ENCODE measurements around the gene ZBTB11. TPM values are rescaled to one million over a fixed set of nuclear protein-coding genes. Genes with fewer than 3 reads are reported as not detected.
A peak's percentile ranks its signal among the peaks of the same experiment; 100 is the strongest.
"Not testable (repeated sequence)": the region's sequence is repeated elsewhere in the genome, so short reads cannot be mapped to it uniquely, and the experiment has no call there.

The ZBTB11 gene
- polyA plus RNA-seq, 4 donors, result 20.7 to 25.2 (median 23.9) TPM

GRCh38 chr3:101646726-101647125 is 30.2 kb downstream of the ZBTB11 start:
- no peak for DNase-seq (ENCODE audit: low read depth in 4 of 4, low spot score in 3 of 4)

- DNase-seq (ENCODE audit: low read depth in 4 of 4, low spot score in 3 of 4), result no peak
Observed at GRCh38 chr3:101643861-101644613, 32.9 kb downstream of the ZBTB11 start.

GRCh38 chr3:101643009-101643844 is 33.7 kb downstream of the ZBTB11 start:
- no peak for DNase-seq (ENCODE audit: low read depth in 4 of 4, low spot score in 3 of 4)

- no peak for DNase-seq (ENCODE audit: low read depth in 4 of 4, low spot score in 3 of 4)
Observed at GRCh38 chr3:101642441-101642840, 34.5 kb downstream of the ZBTB11 start.

- not testable (repeated sequence) for DNase-seq (ENCODE audit: low read depth in 4 of 4, low spot score in 3 of 4)
Observed at GRCh38 chr3:101641397-101642115, 35.4 kb downstream of the ZBTB11 start.

- no peak for DNase-seq (ENCODE audit: low read depth in 4 of 4, low spot score in 3 of 4)
Observed at GRCh38 chr3:101640256-101640655, 36.7 kb downstream of the ZBTB11 start.

DNA sequence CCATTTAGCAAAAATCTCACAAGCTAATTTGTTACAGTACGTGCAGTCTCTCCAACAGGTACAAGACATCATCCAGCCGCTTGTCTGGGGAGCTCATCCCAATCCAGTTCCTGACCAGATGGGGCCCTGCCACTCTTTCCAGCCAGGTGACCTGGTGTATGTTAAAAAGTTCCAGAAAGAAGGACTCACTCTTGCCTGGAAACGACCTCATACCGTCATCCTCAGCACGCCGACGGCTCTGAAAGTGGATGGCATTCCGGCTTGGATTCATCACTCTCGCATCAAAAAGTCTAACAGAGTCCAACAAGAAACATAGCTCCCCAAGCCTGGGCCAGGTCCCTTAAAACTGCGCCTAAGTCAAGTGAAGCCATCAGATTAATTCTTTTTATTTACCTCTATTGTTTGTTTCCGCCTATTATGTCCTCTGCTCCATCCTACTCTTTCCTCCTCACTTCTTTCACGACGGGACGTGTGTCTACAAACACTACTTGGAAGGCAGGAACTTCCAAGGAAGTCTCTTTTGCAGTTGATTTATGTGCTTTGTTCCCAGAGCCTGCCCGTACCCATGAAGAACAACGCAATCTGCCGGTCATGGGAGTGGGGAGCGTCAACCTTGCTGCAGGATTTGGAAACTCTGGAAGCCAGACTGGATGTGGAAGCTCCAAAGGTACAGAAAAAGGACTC is 37.5 kb downstream of the ZBTB11 start:
- DNase-seq (ENCODE audit: low read depth in 4 of 4, low spot score in 3 of 4), result no peak

DNA sequence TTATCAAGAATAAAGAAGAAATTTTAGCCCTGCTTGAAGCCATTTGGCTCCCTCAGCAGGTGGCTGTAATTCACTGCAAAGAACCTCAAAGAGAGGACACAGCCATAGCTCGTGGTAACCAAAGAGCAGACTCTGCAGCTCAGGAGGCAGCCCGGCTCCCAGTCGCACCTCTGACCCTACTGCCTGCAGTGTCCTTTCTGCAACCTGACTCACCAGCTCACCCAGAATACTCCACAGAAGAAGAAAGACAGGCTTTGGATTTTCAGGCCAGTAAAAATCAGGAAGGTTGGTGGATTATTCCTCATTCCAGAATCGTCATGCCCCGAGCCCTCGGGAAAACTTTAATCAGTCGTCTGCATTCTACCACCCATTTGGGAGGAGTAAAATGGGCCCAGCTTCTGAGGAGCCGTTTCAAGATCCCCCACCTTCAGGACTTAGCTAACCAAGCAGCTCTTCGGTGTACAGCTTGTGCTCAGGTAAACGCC is 38.6 kb downstream of the ZBTB11 start:
- DNase-seq (ENCODE audit: low read depth in 4 of 4, low spot score in 3 of 4), result no peak

GRCh38 chr3:101637451-101637850 is 39.5 kb downstream of the ZBTB11 start:
- DNase-seq (ENCODE audit: low read depth in 4 of 4, low spot score in 3 of 4), result no peak

GRCh38 chr3:101635954-101636798 is 40.8 kb downstream of the ZBTB11 start:
- DNase-seq (ENCODE audit: low read depth in 4 of 4, low spot score in 3 of 4), result peak; percentile 5 to 8 (median 6)

- no peak for DNase-seq (ENCODE audit: low read depth in 4 of 4, low spot score in 3 of 4)
Observed at GRCh38 chr3:101635345-101635744, 41.6 kb downstream of the ZBTB11 start.

DNA sequence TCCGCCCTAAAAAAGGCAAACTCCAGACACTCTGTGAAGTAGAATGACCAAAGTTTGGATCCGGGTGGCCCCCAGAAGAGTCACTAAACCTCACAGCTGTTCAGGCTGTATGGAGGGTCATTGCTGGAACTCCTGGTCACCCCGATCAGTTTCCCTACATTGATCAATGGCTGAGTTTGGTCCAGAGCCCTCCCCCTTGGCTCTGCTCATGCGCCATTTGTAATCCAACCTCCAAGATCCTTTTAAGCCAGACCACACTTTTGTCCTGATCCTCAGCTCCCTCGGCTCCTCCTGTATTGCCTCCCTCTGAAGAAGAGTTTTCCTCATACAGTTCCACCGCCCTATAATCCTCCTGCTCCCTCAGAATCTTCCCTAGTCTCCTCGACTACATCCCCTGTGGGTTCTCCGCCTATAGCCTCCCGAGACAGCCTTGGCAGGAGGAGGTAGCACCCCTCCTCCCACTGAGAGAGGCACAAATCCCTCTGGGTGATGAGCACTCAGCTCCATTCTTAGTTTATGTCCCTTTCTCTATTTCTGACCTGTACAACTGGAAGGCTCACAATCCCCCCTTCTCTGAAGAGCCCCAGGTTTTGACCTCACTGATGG is 42.2 kb downstream of the ZBTB11 start:
- DNase-seq (ENCODE audit: low read depth in 4 of 4, low spot score in 3 of 4), result no peak

DNA sequence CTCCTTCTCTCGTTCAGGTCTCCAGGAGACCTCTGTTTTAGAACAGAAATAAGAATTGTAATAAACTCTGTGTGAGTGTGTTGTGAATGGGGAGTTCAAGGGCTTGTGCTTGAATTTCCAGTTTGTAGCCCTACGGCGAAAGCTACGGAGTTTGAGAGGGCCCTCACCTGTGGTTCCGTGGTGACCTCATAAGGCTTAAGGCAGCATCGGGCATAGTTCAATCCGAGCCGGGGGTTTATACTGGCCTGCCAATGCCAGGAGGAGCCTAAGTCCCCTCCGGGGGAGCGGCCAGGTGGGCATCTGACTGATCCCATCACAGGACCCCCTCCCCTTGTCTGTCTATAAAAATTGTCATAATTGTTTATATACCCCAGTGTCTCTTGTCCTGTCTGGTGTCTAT is 43.7 kb downstream of the ZBTB11 start:
- DNase-seq (ENCODE audit: low read depth in 4 of 4, low spot score in 3 of 4), result no peak

DNA sequence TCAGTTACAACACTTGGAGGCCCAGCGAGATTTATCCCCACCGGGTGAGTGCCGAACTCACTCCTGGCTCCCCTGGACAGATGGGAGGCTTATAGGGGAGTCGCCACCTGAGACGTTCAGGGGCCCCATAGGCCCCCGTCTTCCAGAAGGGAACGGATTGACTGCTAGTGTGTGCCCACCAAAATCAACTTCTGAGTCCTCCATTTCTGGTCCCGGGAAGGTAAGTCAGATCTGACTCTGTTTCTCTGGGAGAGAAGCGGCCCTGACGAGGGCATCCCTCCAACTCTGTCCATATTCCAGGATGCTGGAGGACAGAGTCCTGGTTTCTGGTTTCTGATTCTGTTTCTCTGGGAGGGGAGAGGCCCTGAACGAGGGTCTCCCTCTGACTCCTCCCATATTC is 44.3 kb downstream of the ZBTB11 start:
- DNase-seq (ENCODE audit: low read depth in 4 of 4, low spot score in 3 of 4), result no peak

GRCh38 chr3:101631959-101632358 is 45.0 kb downstream of the ZBTB11 start:
- not testable (repeated sequence) for DNase-seq (ENCODE audit: low read depth in 4 of 4, low spot score in 3 of 4)

GRCh38 chr3:101631098-101631796 is 45.7 kb downstream of the ZBTB11 start:
- DNase-seq (ENCODE audit: low read depth in 4 of 4, low spot score in 3 of 4), result no peak

DNA sequence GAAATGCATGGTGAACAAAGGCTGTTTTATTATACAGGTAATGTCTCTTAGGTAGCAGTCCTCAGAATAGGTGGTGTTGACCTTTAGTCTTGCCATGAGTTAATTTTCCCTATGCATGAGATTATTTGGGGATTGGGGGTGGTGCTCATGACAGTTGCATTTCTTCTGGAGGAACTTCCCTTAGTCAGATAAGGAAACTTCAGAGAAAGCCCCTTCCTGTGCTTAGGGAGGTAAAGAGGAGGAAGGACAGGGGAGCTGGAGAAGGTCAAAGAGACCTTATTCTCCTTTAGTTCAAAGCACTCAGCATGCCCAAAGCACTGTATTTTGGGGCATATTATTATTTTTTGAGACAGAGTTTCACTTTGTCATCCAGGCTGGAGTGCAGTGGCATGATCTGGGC is 47.7 kb downstream of the ZBTB11 start:
- DNase-seq (ENCODE audit: low read depth in 4 of 4, low spot score in 3 of 4), result no peak

GRCh38 chr3:101625879-101626278 is 51.1 kb downstream of the ZBTB11 start:
- no peak for DNase-seq (ENCODE audit: low read depth in 4 of 4, low spot score in 3 of 4)

DNA sequence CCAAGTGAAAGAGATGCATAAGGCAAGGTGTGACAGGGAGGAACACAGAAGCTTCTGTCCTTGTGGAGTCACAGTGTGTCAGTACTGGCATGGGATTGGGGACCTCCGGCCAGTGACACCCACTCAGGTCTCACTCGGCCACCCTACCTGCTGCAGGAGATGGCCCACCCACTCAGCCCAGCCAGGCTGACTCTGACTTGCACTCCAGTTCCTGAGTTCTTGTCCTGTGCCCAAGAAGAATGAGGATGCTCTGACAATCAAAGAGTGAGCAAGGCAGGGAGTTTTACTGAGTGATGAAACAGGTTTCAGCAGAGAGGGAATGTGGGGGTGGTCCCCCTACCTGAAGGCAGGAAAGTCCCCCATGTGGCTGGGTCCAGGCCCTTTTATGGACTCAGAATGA is 52.1 kb downstream of the ZBTB11 start:
- DNase-seq (ENCODE audit: low read depth in 4 of 4, low spot score in 3 of 4), result no peak
